Nephron (organoid): ENCODE measurements around the gene UBAC2.

Experiments
- H3K27ac Mint-ChIP-seq, 3 experiments: 2 replicates each; pipeline ENCODE4 v1.8.0; 2020; ENCODE audit warnings: mixed read lengths in 3 of 3, mild to moderate bottlenecking in 2 of 3, moderate library complexity in 1 of 3
- H3K27me3 Mint-ChIP-seq: 2 replicates; pipeline ENCODE4 v1.8.0; 2021; ENCODE audit warnings: low read depth, mild to moderate bottlenecking, moderate library complexity, mixed read lengths
- H3K36me3 Mint-ChIP-seq: 2 replicates; pipeline ENCODE4 v1.8.0; 2020; ENCODE audit warnings: low read depth, mixed read lengths
- H3K4me1 Mint-ChIP-seq: 2 replicates; pipeline ENCODE4 v1.8.0; 2020; ENCODE audit warnings: mixed read lengths
- H3K4me3 Mint-ChIP-seq, 3 experiments: 2 replicates each; pipeline ENCODE4 v1.8.0; 2020; ENCODE audit warnings: mild to moderate bottlenecking in 3 of 3, mixed read lengths in 3 of 3, moderate library complexity in 2 of 3
- H3K9me3 Mint-ChIP-seq: 2 replicates; pipeline ENCODE4 v1.8.0; 2020; ENCODE audit warnings: mixed read lengths
- CTCF ChIP-seq, 3 experiments: fragments of 200-600 bp; sonication (generic); IDR thresholded peaks; one replicate each; pipeline ENCODE4 v1.5.0; 2021; ENCODE audit warnings: antibody characterized with exemption in 3 of 3; ENCODE audit not compliant: unreplicated experiment in 3 of 3

Gene UBAC2

GRCh38 chr13:99200432-99201167, at the start of gene UBAC2:
UBAC2 (plus strand) TSS chr13:99200854; CDS start chr13:99200909, 55 bp downstream.
- Mint-ChIP-seq H3K27ac (peak within 1 kb of the TSS; percentile 83 to 97 (median 96)), H3K36me3 (peaks cover 17% of the 10 kb centered on the region), H3K27me3 (no peaks in the 10 kb centered on the region), H3K4me3 (peak within 1 kb of the TSS; percentile 86 to 88 (median 88)), H3K9me3 (no peaks in the 10 kb centered on the region), H3K4me1 (peaks cover 39% of the 10 kb centered on the region)
- TF ChIP-seq CTCF (IDR thresholded peaks at IDR 0.05; ENCODE audit: unreplicated experiment in 3 of 3) = no peak

DNA sequence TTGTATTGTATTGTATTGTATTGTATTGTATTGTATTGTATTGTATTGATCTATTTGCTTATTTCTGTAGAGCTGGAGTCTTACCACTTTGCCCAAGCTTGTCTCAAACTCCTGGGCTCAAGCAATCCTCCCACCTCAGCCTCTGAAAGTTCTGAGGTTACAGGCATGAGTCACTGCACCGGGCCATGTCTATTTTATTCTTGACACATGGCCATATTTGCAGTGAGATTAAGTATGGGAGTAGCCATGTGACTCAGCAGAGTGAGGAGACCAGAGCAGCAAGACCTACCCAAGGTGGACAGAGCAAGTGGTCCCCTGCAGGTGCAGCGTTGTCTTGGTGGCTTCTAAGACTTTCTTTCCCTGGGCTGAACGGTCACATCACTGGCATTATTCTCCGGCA, 49.1 kb upstream of the UBAC2 start:
- Mint-ChIP-seq H3K4me3 (no peak overlapping the region), H3K9me3 (no peaks in the 10 kb centered on the region), H3K27ac (no peak overlapping the region), H3K27me3 (peaks cover 4% of the 10 kb centered on the region), H3K4me1 (no peaks in the 10 kb centered on the region), H3K36me3 (no peaks in the 10 kb centered on the region)
- TF ChIP-seq CTCF (IDR thresholded peaks at IDR 0.05; ENCODE audit: unreplicated experiment in 3 of 3) = no peak

DNA sequence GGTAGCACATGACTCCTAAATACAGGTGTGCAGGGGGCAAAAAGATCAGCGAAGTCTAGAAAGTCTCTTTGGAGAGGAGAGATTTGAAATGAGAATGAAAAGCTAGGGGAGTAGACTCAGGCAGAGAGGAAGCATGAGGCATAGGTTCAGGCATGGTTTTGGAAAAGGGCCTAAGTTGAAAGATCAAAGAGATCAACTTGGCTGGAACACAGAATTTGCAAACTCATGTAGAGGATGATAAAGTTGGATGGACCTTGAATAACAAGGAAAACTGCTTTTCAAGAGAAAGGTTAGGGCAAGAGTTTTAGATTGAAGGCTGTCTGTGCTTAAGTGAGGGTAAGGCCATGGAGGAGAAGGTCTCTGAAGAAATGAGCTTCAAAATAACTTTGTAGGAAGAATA, 47.4 kb upstream of the UBAC2 start:
- Mint-ChIP-seq H3K36me3 (no peaks in the 10 kb centered on the region), H3K4me3 (no peak overlapping the region), H3K27me3 (peaks cover 4% of the 10 kb centered on the region), H3K9me3 (no peaks in the 10 kb centered on the region), H3K27ac (no peak overlapping the region), H3K4me1 (no peaks in the 10 kb centered on the region)
- no peak for TF ChIP-seq CTCF (IDR thresholded peaks at IDR 0.05; ENCODE audit: unreplicated experiment in 3 of 3)

GRCh38 chr13:99154064-99154463, 46.6 kb upstream of the UBAC2 start:
- H3K27me3 Mint-ChIP-seq = peaks cover 4% of the 10 kb centered on the region
- no peak for TF ChIP-seq CTCF (IDR thresholded peaks at IDR 0.05; ENCODE audit: unreplicated experiment in 3 of 3)
- H3K4me3 Mint-ChIP-seq = no peak overlapping the region
- H3K27ac Mint-ChIP-seq = no peak overlapping the region
- H3K4me1 Mint-ChIP-seq = no peaks in the 10 kb centered on the region
- H3K9me3 Mint-ChIP-seq = no peaks in the 10 kb centered on the region
- H3K36me3 Mint-ChIP-seq = no peaks in the 10 kb centered on the region

DNA sequence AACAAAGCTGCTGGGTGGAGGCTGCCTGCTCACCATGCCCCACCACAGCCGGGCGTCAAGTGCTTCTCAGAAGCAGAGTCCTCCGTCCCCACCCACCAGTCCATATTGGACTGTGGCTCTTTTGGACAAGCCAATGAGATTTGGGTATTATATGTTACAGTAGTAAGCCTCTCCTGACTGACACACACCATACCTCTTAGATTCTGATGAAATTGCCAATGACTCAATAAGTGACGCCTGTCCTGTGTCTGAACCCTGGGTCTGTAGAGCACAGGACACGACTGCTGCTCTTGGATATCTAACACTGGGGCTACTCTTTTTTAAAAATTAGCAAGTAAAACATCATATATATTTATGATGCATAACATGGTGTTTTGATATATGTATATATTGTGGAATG, 44.8 kb upstream of the UBAC2 start:
- Mint-ChIP-seq H3K36me3 (no peaks in the 10 kb centered on the region), H3K27ac (no peak overlapping the region)
- TF ChIP-seq CTCF (IDR thresholded peaks at IDR 0.05; ENCODE audit: unreplicated experiment in 3 of 3) = no peak

DNA sequence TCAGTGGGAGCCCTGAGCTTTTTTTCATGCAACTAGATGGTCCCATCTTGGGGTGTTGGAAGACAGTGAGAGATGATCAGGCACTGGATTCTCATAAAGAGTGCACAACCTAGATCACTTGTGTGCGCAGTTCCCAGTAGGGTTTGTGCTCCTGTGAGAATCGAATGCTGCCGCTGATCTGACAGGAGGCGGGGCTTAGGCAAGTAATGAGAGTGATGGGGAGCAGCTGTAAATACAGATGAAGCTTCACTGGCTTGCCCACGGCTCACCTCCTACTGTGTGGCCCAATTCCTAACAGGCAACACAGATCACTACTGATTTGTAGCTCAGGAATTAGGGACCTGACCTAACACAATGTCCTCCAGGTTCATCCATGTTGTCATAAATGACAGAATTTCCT, 43.6 kb upstream of the UBAC2 start:
- Mint-ChIP-seq H3K4me1 (no peaks in the 10 kb centered on the region), H3K9me3 (no peaks in the 10 kb centered on the region), H3K27ac (no peak overlapping the region), H3K27me3 (peaks cover 7% of the 10 kb centered on the region), H3K4me3 (no peak overlapping the region), H3K36me3 (no peaks in the 10 kb centered on the region)
- TF ChIP-seq CTCF (IDR thresholded peaks at IDR 0.05; ENCODE audit: unreplicated experiment in 3 of 3) = no peak

More for the DNA sequence above, 44.8 kb upstream of the UBAC2 start:
- no peaks in the 10 kb centered on the region for H3K9me3 Mint-ChIP-seq
- peaks cover 4% of the 10 kb centered on the region for H3K27me3 Mint-ChIP-seq
- no peaks in the 10 kb centered on the region for H3K4me1 Mint-ChIP-seq
- H3K4me3 Mint-ChIP-seq = no peak overlapping the region
